HEK293 (cell line): Measurements from ENCODE around the gene TMEM203.

ENCODE experiments used
- BCL11B ChIP-seq: fragments of 450-650 bp; formaldehyde crosslinking; IDR thresholded peaks from 2 replicates; pipeline ENCODE4 v1.5.1; 2016; ENCODE audit warnings: low read depth, missing biosample characterization, missing genetic modification characterization
- EGR2 ChIP-seq: fragments of 450-650 bp; formaldehyde crosslinking; IDR thresholded peaks from 2 replicates; pipeline ENCODE4 v1.5.1; 2016; ENCODE audit warnings: low read depth, missing biosample characterization, missing genetic modification characterization
- HOXA7 ChIP-seq: sonication (generic); formaldehyde crosslinking; IDR thresholded peaks from 2 replicates; pipeline ENCODE4 v1.8.1; 2022; ENCODE audit warnings: missing genetic modification reagents, borderline replicate concordance
- MEIS1 ChIP-seq: sonication (generic); formaldehyde crosslinking; IDR thresholded peaks from 2 replicates; pipeline ENCODE4 v1.8.1; 2022; ENCODE audit warnings: missing genetic modification reagents, mild to moderate bottlenecking, borderline replicate concordance
- MYNN ChIP-seq: fragments of 450-650 bp; formaldehyde crosslinking; IDR thresholded peaks from 2 replicates; pipeline ENCODE4 v1.5.1; 2016; ENCODE audit warnings: missing biosample characterization, missing genetic modification characterization, borderline replicate concordance
- SALL2 ChIP-seq: fragments of 450-650 bp; formaldehyde crosslinking; IDR thresholded peaks from 2 replicates; pipeline ENCODE4 v1.5.0; 2017; ENCODE audit warnings: missing biosample characterization, mild to moderate bottlenecking, missing genetic modification characterization, borderline replicate concordance
- SCRT2 ChIP-seq: fragments of 450-650 bp; formaldehyde crosslinking; IDR thresholded peaks from 2 replicates; pipeline ENCODE4 v1.5.1; 2016; ENCODE audit warnings: missing biosample characterization, missing genetic modification characterization
- ZBTB48 ChIP-seq: fragments of 450-650 bp; formaldehyde crosslinking; IDR thresholded peaks from 2 replicates; pipeline ENCODE4 v1.5.1; 2016; ENCODE audit warnings: missing biosample characterization, missing genetic modification characterization
- ZBTB7A ChIP-seq: fragments of 450-650 bp; formaldehyde crosslinking; IDR thresholded peaks from 2 replicates; pipeline ENCODE4 v1.5.1; 2016; ENCODE audit warnings: low read depth, missing biosample characterization, missing genetic modification characterization
- ZFP37 ChIP-seq: fragments of 450-650 bp; formaldehyde crosslinking; IDR thresholded peaks from 2 replicates; pipeline ENCODE4 v1.5.1; 2016; ENCODE audit warnings: missing biosample characterization, missing genetic modification characterization
- ZNF112 ChIP-seq: fragments of 450-650 bp; formaldehyde crosslinking; IDR thresholded peaks from 2 replicates; pipeline ENCODE4 v1.5.0; 2017; ENCODE audit warnings: missing biosample characterization, missing genetic modification characterization
- ZNF132 ChIP-seq: fragments of 450-650 bp; formaldehyde crosslinking; IDR thresholded peaks from 2 replicates; pipeline ENCODE4 v1.5.1; 2017; ENCODE audit warnings: missing biosample characterization, missing genetic modification characterization, borderline replicate concordance
- ZNF146 ChIP-seq: fragments of 450-650 bp; formaldehyde crosslinking; IDR thresholded peaks from 2 replicates; pipeline ENCODE4 v1.5.1; 2016; ENCODE audit warnings: missing biosample characterization, missing genetic modification characterization
- ZNF202 ChIP-seq: fragments of 450-650 bp; formaldehyde crosslinking; IDR thresholded peaks from 2 replicates; pipeline ENCODE4 v1.5.1; 2016; ENCODE audit warnings: missing biosample characterization, missing genetic modification characterization, borderline replicate concordance
- ZNF292 ChIP-seq: fragments of 450-650 bp; formaldehyde crosslinking; IDR thresholded peaks from 2 replicates; pipeline ENCODE4 v1.5.1; 2016; ENCODE audit warnings: low read depth, missing biosample characterization, missing genetic modification characterization, borderline replicate concordance
- ZNF302 ChIP-seq: fragments of 450-650 bp; formaldehyde crosslinking; IDR thresholded peaks from 2 replicates; pipeline ENCODE4 v1.5.1; 2016; ENCODE audit warnings: missing biosample characterization, missing genetic modification characterization, low read depth
- ZNF404 ChIP-seq: fragments of 450-650 bp; formaldehyde crosslinking; IDR thresholded peaks from 2 replicates; pipeline ENCODE4 v1.5.1; 2017; ENCODE audit warnings: missing biosample characterization, missing genetic modification characterization
- ZNF510 ChIP-seq: fragments of 450-650 bp; formaldehyde crosslinking; IDR thresholded peaks from 2 replicates; pipeline ENCODE4 v1.5.1; 2018; ENCODE audit warnings: mild to moderate bottlenecking, missing genetic modification characterization, missing biosample characterization; ENCODE audit not compliant: insufficient replicate concordance
- ZNF561 ChIP-seq: fragments of 450-650 bp; IDR thresholded peaks from 2 replicates; pipeline ENCODE4 v1.5.1; 2018; ENCODE audit warnings: missing biosample characterization, missing genetic modification characterization, borderline replicate concordance
- ZNF600 ChIP-seq: fragments of 450-650 bp; formaldehyde crosslinking; IDR thresholded peaks from 2 replicates; pipeline ENCODE4 v1.5.1; 2016; ENCODE audit warnings: missing biosample characterization, missing genetic modification characterization
- ZNF76 ChIP-seq: fragments of 450-650 bp; formaldehyde crosslinking; IDR thresholded peaks from 2 replicates; pipeline ENCODE4; 2016; ENCODE audit warnings: low read depth, missing biosample characterization, missing genetic modification characterization, borderline replicate concordance
- ZNF776 ChIP-seq: fragments of 450-650 bp; formaldehyde crosslinking; IDR thresholded peaks from 2 replicates; pipeline ENCODE4 v1.5.0; 2017; ENCODE audit warnings: missing biosample characterization, missing genetic modification characterization, borderline replicate concordance
- ZNF843 ChIP-seq: fragments of 450-650 bp; formaldehyde crosslinking; IDR thresholded peaks from 2 replicates; pipeline ENCODE4 v1.5.1; 2016; ENCODE audit warnings: missing biosample characterization, missing genetic modification characterization
- TF ChIP-seq, protein P1 (sequence below): fragments of 450-650 bp; formaldehyde crosslinking; IDR thresholded peaks from 2 replicates; pipeline ENCODE4 v1.5.1; 2017; ENCODE audit warnings: missing biosample characterization, missing genetic modification characterization
- TF ChIP-seq, protein P2 (sequence below): fragments of 450-650 bp; formaldehyde crosslinking; IDR thresholded peaks from 2 replicates; pipeline ENCODE4 v1.5.1; 2016; ENCODE audit warnings: missing biosample characterization, missing genetic modification characterization
- TF ChIP-seq, protein P3 (sequence below): fragments of 450-650 bp; formaldehyde crosslinking; IDR thresholded peaks from 2 replicates; pipeline ENCODE4 v1.5.1; 2016; ENCODE audit warnings: missing biosample characterization, missing genetic modification characterization
- TF ChIP-seq, protein P4 (sequence below): fragments of 450-650 bp; formaldehyde crosslinking; optimal IDR thresholded peaks from 2 replicates; pipeline ENCODE3; 2016; ENCODE audit warnings: missing biosample characterization, mild to moderate bottlenecking, missing genetic modification characterization
- TF ChIP-seq, protein P5 (sequence below): fragments of 450-650 bp; formaldehyde crosslinking; IDR thresholded peaks from 2 replicates; pipeline ENCODE4 v1.5.1; 2016; ENCODE audit warnings: missing biosample characterization, missing genetic modification characterization
- TF ChIP-seq, protein P6 (sequence below): fragments of 450-650 bp; formaldehyde crosslinking; IDR thresholded peaks from 2 replicates; pipeline ENCODE4 v1.5.1; 2016; ENCODE audit warnings: missing biosample characterization, missing genetic modification characterization

The TMEM203 gene

DNA sequence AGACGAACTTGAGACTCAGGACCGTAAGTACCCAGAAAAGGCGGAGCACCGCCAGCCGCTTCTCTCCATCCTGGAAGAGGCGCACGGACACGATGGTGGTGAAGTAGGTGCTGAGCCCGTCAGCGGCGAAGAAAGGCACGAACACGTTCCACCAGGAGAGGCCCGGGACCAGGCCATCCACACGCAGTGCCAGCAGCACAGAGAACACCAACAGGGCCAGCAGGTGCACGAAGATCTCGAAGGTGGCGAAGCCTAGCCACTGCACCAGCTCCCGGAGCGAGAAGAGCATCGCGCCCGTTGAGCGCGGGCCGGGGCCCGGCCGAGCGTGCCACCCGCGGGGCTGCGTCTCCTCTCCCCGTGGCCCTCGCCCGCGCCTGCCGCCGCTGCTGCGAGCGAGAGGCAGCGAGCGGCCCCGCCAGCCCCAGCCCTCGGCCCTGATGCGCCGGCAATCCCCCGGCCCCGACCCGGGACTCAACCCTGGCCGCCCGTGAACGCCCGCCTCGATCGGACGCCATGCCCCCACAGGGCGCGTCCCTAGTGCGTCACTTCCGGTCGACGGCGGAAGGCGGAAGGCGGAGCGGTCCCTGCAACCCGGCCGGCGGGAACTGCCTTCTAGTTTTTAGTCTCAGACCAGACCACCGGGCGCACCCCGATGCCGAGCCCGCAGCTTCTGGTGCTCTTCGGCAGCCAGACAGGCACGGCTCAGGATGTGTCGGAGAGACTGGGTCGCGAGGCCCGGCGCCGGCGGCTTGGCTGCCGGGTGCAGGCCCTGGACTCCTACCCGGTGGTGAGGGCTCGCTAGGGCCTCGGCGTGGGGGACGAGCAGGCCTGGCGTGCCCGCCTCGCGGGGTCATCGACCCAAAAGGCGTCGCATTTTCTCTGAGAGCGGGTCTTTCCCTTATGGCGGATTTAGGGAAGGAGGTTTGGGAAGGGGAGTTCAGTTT, at the start of gene TMEM203, which contains the start of gene NDOR1 (continued):
- TF ChIP-seq MEIS1 (CRISPR knock-in tag) (0 out of 2 replicates have a peak, but pooled peaks have one; percentile 12), BCL11B (tag by site-specific recombination) (no peak), MYNN (no peak), ZNF404 (tag by site-specific recombination) (no peak), ZNF510 (tag by site-specific recombination) (no peak), ZNF600 (tag by site-specific recombination) (peak; percentile 71), ZNF146 (no peak), SCRT2 (tag by site-specific recombination) (no peak), ZBTB7A (no peak), EGR2 (tag by site-specific recombination) (no peak), ZNF112 (tag by site-specific recombination) (no peak), ZNF776 (tag by site-specific recombination) (no peak), SALL2 (tag by site-specific recombination) (no peak), ZNF202 (tag by site-specific recombination) (no peak), ZBTB48 (peak; percentile 24; the same call in 1 of the 2 replicates), ZNF843 (tag by site-specific recombination) (no peak), ZNF132 (tag by site-specific recombination) (no peak), ZNF302 (no peak), ZNF561 (tag by site-specific recombination) (peak; percentile 86), ZNF292 (tag by site-specific recombination) (no peak), ZNF76 (peak; percentile 62; the same call in 1 of the 2 replicates), ZFP37 (tag by site-specific recombination) (0 out of 2 replicates have a peak, but pooled peaks have one; percentile 56), HOXA7 (CRISPR knock-in tag) (no peak)
- TF ChIP-seq, protein P1, sequence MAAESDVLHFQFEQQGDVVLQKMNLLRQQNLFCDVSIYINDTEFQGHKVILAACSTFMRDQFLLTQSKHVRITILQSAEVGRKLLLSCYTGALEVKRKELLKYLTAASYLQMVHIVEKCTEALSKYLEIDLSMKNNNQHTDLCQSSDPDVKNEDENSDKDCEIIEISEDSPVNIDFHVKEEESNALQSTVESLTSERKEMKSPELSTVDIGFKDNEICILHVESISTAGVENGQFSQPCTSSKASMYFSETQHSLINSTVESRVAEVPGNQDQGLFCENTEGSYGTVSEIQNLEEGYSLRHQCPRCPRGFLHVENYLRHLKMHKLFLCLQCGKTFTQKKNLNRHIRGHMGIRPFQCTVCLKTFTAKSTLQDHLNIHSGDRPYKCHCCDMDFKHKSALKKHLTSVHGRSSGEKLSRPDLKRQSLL: no peak
- TF ChIP-seq, protein P2, sequence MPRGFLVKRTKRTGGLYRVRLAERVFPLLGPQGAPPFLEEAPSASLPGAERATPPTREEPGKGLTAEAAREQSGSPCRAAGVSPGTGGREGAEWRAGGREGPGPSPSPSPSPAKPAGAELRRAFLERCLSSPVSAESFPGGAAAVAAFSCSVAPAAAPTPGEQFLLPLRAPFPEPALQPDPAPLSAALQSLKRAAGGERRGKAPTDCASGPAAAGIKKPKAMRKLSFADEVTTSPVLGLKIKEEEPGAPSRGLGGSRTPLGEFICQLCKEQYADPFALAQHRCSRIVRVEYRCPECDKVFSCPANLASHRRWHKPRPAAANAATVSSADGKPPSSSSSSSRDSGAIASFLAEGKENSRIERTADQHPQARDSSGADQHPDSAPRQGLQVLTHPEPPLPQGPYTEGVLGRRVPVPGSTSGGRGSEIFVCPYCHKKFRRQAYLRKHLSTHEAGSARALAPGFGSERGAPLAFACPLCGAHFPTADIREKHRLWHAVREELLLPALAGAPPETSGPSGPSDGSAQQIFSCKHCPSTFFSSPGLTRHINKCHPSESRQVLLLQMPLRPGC (tag by site-specific recombination): peak; percentile 19; the same call in 1 of the 2 replicates
- TF ChIP-seq, protein P3, sequence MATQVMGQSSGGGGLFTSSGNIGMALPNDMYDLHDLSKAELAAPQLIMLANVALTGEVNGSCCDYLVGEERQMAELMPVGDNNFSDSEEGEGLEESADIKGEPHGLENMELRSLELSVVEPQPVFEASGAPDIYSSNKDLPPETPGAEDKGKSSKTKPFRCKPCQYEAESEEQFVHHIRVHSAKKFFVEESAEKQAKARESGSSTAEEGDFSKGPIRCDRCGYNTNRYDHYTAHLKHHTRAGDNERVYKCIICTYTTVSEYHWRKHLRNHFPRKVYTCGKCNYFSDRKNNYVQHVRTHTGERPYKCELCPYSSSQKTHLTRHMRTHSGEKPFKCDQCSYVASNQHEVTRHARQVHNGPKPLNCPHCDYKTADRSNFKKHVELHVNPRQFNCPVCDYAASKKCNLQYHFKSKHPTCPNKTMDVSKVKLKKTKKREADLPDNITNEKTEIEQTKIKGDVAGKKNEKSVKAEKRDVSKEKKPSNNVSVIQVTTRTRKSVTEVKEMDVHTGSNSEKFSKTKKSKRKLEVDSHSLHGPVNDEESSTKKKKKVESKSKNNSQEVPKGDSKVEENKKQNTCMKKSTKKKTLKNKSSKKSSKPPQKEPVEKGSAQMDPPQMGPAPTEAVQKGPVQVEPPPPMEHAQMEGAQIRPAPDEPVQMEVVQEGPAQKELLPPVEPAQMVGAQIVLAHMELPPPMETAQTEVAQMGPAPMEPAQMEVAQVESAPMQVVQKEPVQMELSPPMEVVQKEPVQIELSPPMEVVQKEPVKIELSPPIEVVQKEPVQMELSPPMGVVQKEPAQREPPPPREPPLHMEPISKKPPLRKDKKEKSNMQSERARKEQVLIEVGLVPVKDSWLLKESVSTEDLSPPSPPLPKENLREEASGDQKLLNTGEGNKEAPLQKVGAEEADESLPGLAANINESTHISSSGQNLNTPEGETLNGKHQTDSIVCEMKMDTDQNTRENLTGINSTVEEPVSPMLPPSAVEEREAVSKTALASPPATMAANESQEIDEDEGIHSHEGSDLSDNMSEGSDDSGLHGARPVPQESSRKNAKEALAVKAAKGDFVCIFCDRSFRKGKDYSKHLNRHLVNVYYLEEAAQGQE: peak; percentile 16; the same call in 1 of the 2 replicates
- TF ChIP-seq, protein P4, sequence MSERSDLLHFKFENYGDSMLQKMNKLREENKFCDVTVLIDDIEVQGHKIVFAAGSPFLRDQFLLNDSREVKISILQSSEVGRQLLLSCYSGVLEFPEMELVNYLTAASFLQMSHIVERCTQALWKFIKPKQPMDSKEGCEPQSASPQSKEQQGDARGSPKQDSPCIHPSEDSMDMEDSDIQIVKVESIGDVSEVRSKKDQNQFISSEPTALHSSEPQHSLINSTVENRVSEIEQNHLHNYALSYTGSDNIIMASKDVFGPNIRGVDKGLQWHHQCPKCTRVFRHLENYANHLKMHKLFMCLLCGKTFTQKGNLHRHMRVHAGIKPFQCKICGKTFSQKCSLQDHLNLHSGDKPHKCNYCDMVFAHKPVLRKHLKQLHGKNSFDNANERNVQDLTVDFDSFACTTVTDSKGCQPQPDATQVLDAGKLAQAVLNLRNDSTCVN (tag by site-specific recombination): peak; percentile 79
- TF ChIP-seq, protein P5, sequence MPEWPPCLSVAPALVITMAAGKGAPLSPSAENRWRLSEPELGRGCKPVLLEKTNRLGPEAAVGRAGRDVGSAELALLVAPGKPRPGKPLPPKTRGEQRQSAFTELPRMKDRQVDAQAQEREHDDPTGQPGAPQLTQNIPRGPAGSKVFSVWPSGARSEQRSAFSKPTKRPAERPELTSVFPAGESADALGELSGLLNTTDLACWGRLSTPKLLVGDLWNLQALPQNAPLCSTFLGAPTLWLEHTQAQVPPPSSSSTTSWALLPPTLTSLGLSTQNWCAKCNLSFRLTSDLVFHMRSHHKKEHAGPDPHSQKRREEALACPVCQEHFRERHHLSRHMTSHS (tag by site-specific recombination): no peak
- TF ChIP-seq, protein P6, sequence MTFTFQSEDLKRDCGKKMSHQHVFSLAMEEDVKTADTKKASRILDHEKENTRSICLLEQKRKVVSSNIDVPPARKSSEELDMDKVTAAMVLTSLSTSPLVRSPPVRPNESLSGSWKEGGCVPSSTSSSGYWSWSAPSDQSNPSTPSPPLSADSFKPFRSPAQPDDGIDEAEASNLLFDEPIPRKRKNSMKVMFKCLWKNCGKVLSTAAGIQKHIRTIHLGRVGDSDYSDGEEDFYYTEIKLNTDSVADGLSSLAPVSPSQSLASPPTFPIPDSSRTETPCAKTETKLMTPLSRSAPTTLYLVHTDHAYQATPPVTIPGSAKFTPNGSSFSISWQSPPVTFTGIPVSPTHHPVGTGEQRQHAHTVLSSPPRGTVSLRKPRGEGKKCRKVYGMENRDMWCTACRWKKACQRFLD: peak; percentile 96
